Gastroesophageal sphincter (tissue), 4 donors: ENCODE data around the gene DMBX1. TPM values are rescaled to one million over a fixed set of nuclear protein-coding genes. Genes with fewer than 3 reads are reported as not detected.

Experiments used
- ATAC-seq: fragments of 150-250 bp; one replicate; pipeline ENCODE4 v1.9.1; 2016; ENCODE audit warnings: mild to moderate bottlenecking, moderate library complexity
- H3K27ac ChIP-seq, 4 donors: fragments of 200-600 bp; sonication (generic) in 3 of 4; 1 replicate in 3 of 4; 2 replicates in 1 of 4; pipeline ENCODE4 v1.5.1; 2016 to 2019
- H3K27me3 ChIP-seq: fragments of 200-600 bp; sonication (generic); one replicate; pipeline ENCODE4 v1.5.1; 2019
- H3K36me3 ChIP-seq, 2 donors: fragments of 200-600 bp; sonication (generic); one replicate each; pipeline ENCODE4 v1.5.1; 2019; ENCODE audit warnings: control low read depth in 1 of 2
- H3K4me1 ChIP-seq, 3 donors: fragments of 200-600 bp; sonication (generic); 1 replicate in 2 of 3; 2 replicates in 1 of 3; pipeline ENCODE4 v1.5.1; 2016 to 2019; ENCODE audit warnings: control low read depth in 2 of 3
- H3K4me3 ChIP-seq, 2 donors: fragments of 200-600 bp; sonication (generic); one replicate each; pipeline ENCODE4 v1.5.1; 2019; ENCODE audit warnings: mild to moderate bottlenecking in 1 of 2, moderate library complexity in 1 of 2
- H3K9me3 ChIP-seq, 3 donors: fragments of 200-600 bp; sonication (generic); one replicate each; pipeline ENCODE4 v1.5.1; 2017 to 2019; ENCODE audit warnings: control low read depth in 2 of 3
- CTCF ChIP-seq, 4 experiments: fragments of 200-600 bp in 2 of 4; fragments of 450-650 bp in 2 of 4; sonication (generic) in 1 of 4; IDR thresholded peaks; one replicate each; pipeline ENCODE4 v1.5.1; 2017 to 2019; ENCODE audit warnings: antibody characterized with exemption in 4 of 4, mild to moderate bottlenecking in 2 of 4, moderate library complexity in 2 of 4
- EP300 ChIP-seq: sonication (generic); formaldehyde crosslinking; IDR thresholded peaks from one replicate; pipeline ENCODE4 v1.6.1; 2017; ENCODE audit warnings: antibody characterized with exemption, mild to moderate bottlenecking
- POLR2A ChIP-seq, 2 donors: fragments of 450-650 bp; IDR thresholded peaks; one replicate each; pipeline ENCODE4 v1.6.1; 2017; ENCODE audit warnings: antibody characterized with exemption in 2 of 2, mild to moderate bottlenecking in 2 of 2, moderate library complexity in 1 of 2
- POLR2AphosphoS5 ChIP-seq: sonication (generic); formaldehyde crosslinking; IDR thresholded peaks from one replicate; pipeline ENCODE4 v1.6.1; 2017; ENCODE audit warnings: antibody characterized with exemption
- WGBS, 2 donors: methylation state at CpG; one replicate each; pipeline ENCODE4 v1.1.5; 2018; ENCODE audit warnings: low coverage in 1 of 2; 5-methylcytosine and 5-hydroxymethylcytosine counted together
- total RNA-seq, 4 donors: library from RNA; depleted of rRNA; stranded (reverse); fragments of >200 nt; gene quantifications; one replicate each; pipeline ENCODE4 v1.1.0, GENCODE V29; 2016

DMBX1 gene
- total RNA-seq, 4 donors from 2014 or later = not detected

- Histone ChIP-seq H3K27me3 (peaks cover 91% of the 10 kb centered on the region), H3K4me3 (no peak overlapping the region), H3K9me3 (no peaks in the 10 kb centered on the region), H3K36me3 (no peaks in the 10 kb centered on the region), H3K4me1 (peaks cover 0 to 30% (median 21%) of the 10 kb centered on the region in 3 donors), H3K27ac (no peak overlapping the region)
- no peak for ATAC-seq
- WGBS, 2 donors = 20 to 50% methylated on average over 1 to 2 of the region's 19 CpGs
- TF ChIP-seq POLR2A (IDR thresholded peaks at IDR 0.05) (no peak), EP300 (no peak), POLR2AphosphoS5 (no peak), CTCF (IDR thresholded peaks at IDR 0.05) (no peak)
Measured at GRCh38 chr1:46493316-46494032, 3.8 kb downstream of the DMBX1 start.

GRCh38 chr1:46494910-46495309 is 5.3 kb downstream of the DMBX1 start:
- Histone ChIP-seq H3K27ac (no peak overlapping the region), H3K4me1 (peaks cover 0 to 16% (median 12%) of the 10 kb centered on the region in 3 donors), H3K27me3 (peaks cover 77% of the 10 kb centered on the region), H3K4me3 (no peak overlapping the region), H3K9me3 (no peaks in the 10 kb centered on the region), H3K36me3 (no peaks in the 10 kb centered on the region)
- TF ChIP-seq CTCF (IDR thresholded peaks at IDR 0.05) = no peak
- no peak for TF ChIP-seq POLR2A (IDR thresholded peaks at IDR 0.05)
- no peak for TF ChIP-seq POLR2AphosphoS5
- TF ChIP-seq EP300 = no peak
- no CpG with 5 or more reads among the region's 1 CpG for WGBS, 2 donors
- ATAC-seq = no peak

GRCh38 chr1:46495778-46496177 is 6.1 kb downstream of the DMBX1 start:
- Histone ChIP-seq H3K27ac (no peak overlapping the region), H3K4me3 (no peak overlapping the region), H3K27me3 (peaks cover 68% of the 10 kb centered on the region), H3K36me3 (no peaks in the 10 kb centered on the region), H3K9me3 (no peaks in the 10 kb centered on the region), H3K4me1 (peaks cover 0 to 7% (median 3%) of the 10 kb centered on the region in 3 donors)
- 88% methylated on average over 2 of the region's 2 CpGs; no CpG with 5 or more reads in 1 of the 2 donors for WGBS, 2 donors
- TF ChIP-seq EP300 = no peak
- TF ChIP-seq POLR2A (IDR thresholded peaks at IDR 0.05) = no peak
- TF ChIP-seq POLR2AphosphoS5 = no peak
- TF ChIP-seq CTCF (IDR thresholded peaks at IDR 0.05) = no peak
- no peak for ATAC-seq

GRCh38 chr1:46496505-46496904 is 6.9 kb downstream of the DMBX1 start:
- WGBS, 2 donors = 66 to 88% methylated on average over 3 of the region's 6 CpGs
- Histone ChIP-seq H3K4me3 (no peak overlapping the region), H3K27ac (no peak overlapping the region), H3K36me3 (no peaks in the 10 kb centered on the region), H3K27me3 (peaks cover 61% of the 10 kb centered on the region), H3K9me3 (no peaks in the 10 kb centered on the region), H3K4me1 (peaks cover 0 to under 1% (median 0%) of the 10 kb centered on the region in 3 donors)
- ATAC-seq = no peak
- TF ChIP-seq POLR2A (IDR thresholded peaks at IDR 0.05) (no peak), CTCF (IDR thresholded peaks at IDR 0.05) (no peak), POLR2AphosphoS5 (no peak), EP300 (no peak)

GRCh38 chr1:46497020-46497419 is 7.4 kb downstream of the DMBX1 start:
- H3K27me3 ChIP-seq = peaks cover 58% of the 10 kb centered on the region
- no peaks in the 10 kb centered on the region for H3K9me3 ChIP-seq
- TF ChIP-seq CTCF (IDR thresholded peaks at IDR 0.05) (no peak), POLR2A (IDR thresholded peaks at IDR 0.05) (no peak), EP300 (no peak), POLR2AphosphoS5 (no peak)
- no peaks in the 10 kb centered on the region for H3K4me1 ChIP-seq
- 74 to 89% methylated on average over 2 to 3 of the region's 3 CpGs for WGBS, 2 donors
- no peak for ATAC-seq
- no peak overlapping the region for H3K27ac ChIP-seq
- no peaks in the 10 kb centered on the region for H3K36me3 ChIP-seq
- no peak overlapping the region for H3K4me3 ChIP-seq
